Neural cell (in vitro differentiated cells): ENCODE data around the gene KATNAL1. TPM values are rescaled to one million over a fixed set of nuclear protein-coding genes. Genes with fewer than 3 reads are reported as not detected.
A peak's percentile ranks its signal among the peaks of the same experiment; 100 is the strongest.

Experiments
- H2AFZ ChIP-seq: fragments of 200-600, 300-800 bp; sonication (generic), shearing (Covaris generic); 2 replicates; pipeline ENCODE4 v1.6.0; 2014; ENCODE audit warnings: low read depth, mild to moderate bottlenecking, antibody characterized with exemption, low read length, moderate library complexity
- H3F3A ChIP-seq: fragments of 200-600 bp; shearing (Covaris generic); 2 replicates; pipeline ENCODE4 v1.6.1; 2016; ENCODE audit warnings: mild to moderate bottlenecking, moderate library complexity, mixed read lengths, antibody characterized with exemption, low read length; ENCODE audit not compliant: insufficient read depth, poor library complexity, severe bottlenecking
- H3K27ac ChIP-seq: fragments of 200-600, 300-800 bp; sonication (generic), shearing (Covaris generic); 2 replicates; pipeline ENCODE4 v1.5.1; 2014; ENCODE audit warnings: mild to moderate bottlenecking, low read length, moderate library complexity
- H3K27me3 ChIP-seq: fragments of 300-800, 200-600 bp; sonication (generic), shearing (Covaris generic); 2 replicates; pipeline ENCODE4 v1.6.0; 2014; ENCODE audit warnings: mild to moderate bottlenecking, low read depth, low read length, moderate library complexity; ENCODE audit not compliant: insufficient read depth
- H3K36me3 ChIP-seq: fragments of 300-800, 200-600 bp; sonication (generic), shearing (Covaris generic); 2 replicates; pipeline ENCODE4 v1.5.1; 2014; ENCODE audit warnings: mild to moderate bottlenecking, antibody characterized with exemption, low read length, moderate library complexity; ENCODE audit not compliant: insufficient read depth
- H3K4me2 ChIP-seq: fragments of 300-800, 200-600 bp; sonication (generic), shearing (Covaris generic); 2 replicates; pipeline ENCODE4 v1.6.0; 2014; ENCODE audit warnings: mild to moderate bottlenecking, low read length
- H3K4me3 ChIP-seq: fragments of 300-800, 200-600 bp; sonication (generic), shearing (Covaris generic); 2 replicates; pipeline ENCODE4 v1.5.1; 2014; ENCODE audit warnings: mild to moderate bottlenecking, low read length, moderate library complexity
- H3K79me2 ChIP-seq: fragments of 200-600 bp; shearing (Covaris generic); replicated peaks from 2 replicates; pipeline ENCODE4 v1.6.0; 2014; ENCODE audit warnings: mild to moderate bottlenecking, low read length, moderate library complexity; ENCODE audit not compliant: insufficient read depth
- H3K9ac ChIP-seq: fragments of 300-800, 200-600 bp; sonication (generic), shearing (Covaris generic); 2 replicates; pipeline ENCODE4 v1.6.1; 2016; ENCODE audit warnings: mild to moderate bottlenecking, low read length, mixed read lengths
- H3K9me2 ChIP-seq: fragments of 200-600 bp; shearing (Covaris generic); 2 replicates; pipeline ENCODE4 v1.6.1; 2016; ENCODE audit warnings: mild to moderate bottlenecking, low read length, mixed read lengths; ENCODE audit not compliant: insufficient read depth
- H3K9me3 ChIP-seq: fragments of 200-600, 300-800 bp; sonication (generic), shearing (Covaris generic); 2 replicates; pipeline ENCODE4 v1.6.1; 2016; ENCODE audit warnings: mild to moderate bottlenecking, mixed run types, low read length, moderate library complexity, mixed read lengths
- H4K20me1 ChIP-seq: fragments of 200-600 bp; shearing (Covaris generic); 2 replicates; pipeline ENCODE4 v1.6.1; 2016; ENCODE audit warnings: mild to moderate bottlenecking, mixed run types; ENCODE audit not compliant: insufficient read depth
- CTCF ChIP-seq: fragments of 450-650 bp; IDR thresholded peaks from 2 replicates; pipeline ENCODE4 v1.5.1; 2014; ENCODE audit warnings: antibody characterized with exemption, mild to moderate bottlenecking, moderate library complexity; ENCODE audit not compliant: poor library complexity, severe bottlenecking
- EP300 ChIP-seq: fragments of 450-650 bp; conservative IDR thresholded peaks from 2 replicates; pipeline ENCODE4 v1.6.1; 2014; ENCODE audit warnings: antibody characterized with exemption, mild to moderate bottlenecking, moderate library complexity; ENCODE audit not compliant: poor library complexity, severe bottlenecking
- EZH2 ChIP-seq: fragments of 200-600, 300-800 bp; shearing (Covaris generic), sonication (generic); IDR thresholded peaks from 2 replicates; pipeline ENCODE4 v1.6.1; 2014; ENCODE audit warnings: antibody characterized with exemption, low read length, borderline replicate concordance, mild to moderate bottlenecking; ENCODE audit not compliant: insufficient read depth, poor library complexity, severe bottlenecking
- MXI1 ChIP-seq: fragments of 450-650 bp; conservative IDR thresholded peaks from 2 replicates; pipeline ENCODE4 v1.6.1; 2014; ENCODE audit warnings: antibody characterized with exemption, mild to moderate bottlenecking; ENCODE audit not compliant: poor library complexity, severe bottlenecking
- POLR2AphosphoS5 ChIP-seq: IDR thresholded peaks from 2 replicates; pipeline ENCODE4 v1.6.1; 2012
- RAD21 ChIP-seq: fragments of 450-650 bp; conservative IDR thresholded peaks from 2 replicates; pipeline ENCODE4 v1.6.1; 2014; ENCODE audit warnings: antibody characterized with exemption, mild to moderate bottlenecking, moderate library complexity
- REST ChIP-seq: IDR thresholded peaks from 2 replicates; pipeline ENCODE4 v1.6.1; 2012; ENCODE audit warnings: borderline replicate concordance
- SMC3 ChIP-seq: fragments of 450-650 bp; conservative IDR thresholded peaks from 2 replicates; pipeline ENCODE4 v1.6.1; 2014; ENCODE audit warnings: antibody characterized with exemption, mild to moderate bottlenecking, moderate library complexity; ENCODE audit not compliant: poor library complexity
- TAF1 ChIP-seq: IDR thresholded peaks from 2 replicates; pipeline ENCODE4 v1.6.1; 2012; ENCODE audit warnings: low read depth
- polyA plus RNA-seq: library from polyadenylated mRNA; depleted of rRNA; stranded (reverse); fragments of >200 nt; gene quantifications from 2 replicates; pipeline ENCODE4 v1.2.3, GENCODE V29; 2014

Gene KATNAL1
- polyA plus RNA-seq, 1 donor from 2014 or later, result 24.9 TPM

- H3K36me3 ChIP-seq, result no peaks in the 10 kb centered on the region
- peak overlapping the region; percentile 17 for H3K9ac ChIP-seq
- no peak overlapping the region for H3K4me2 ChIP-seq
- H3F3A ChIP-seq, result no peaks in the 10 kb centered on the region
- H3K27ac ChIP-seq, result peak overlapping the region; percentile 45
- H3K79me2 ChIP-seq, result no peaks in the 10 kb centered on the region
- H2AFZ ChIP-seq, result no peak overlapping the region
- TF ChIP-seq SMC3 (no peak), POLR2AphosphoS5 (peak; percentile 52), REST (peak; percentile 100), EP300 (peak; percentile 58), MXI1 (no peak)
- H3K27me3 ChIP-seq, result no peaks in the 10 kb centered on the region
- peak overlapping the region; percentile 27 for H3K4me3 ChIP-seq
- no peaks in the 10 kb centered on the region for H3K9me2 ChIP-seq
- no peaks in the 10 kb centered on the region for H4K20me1 ChIP-seq
- H3K9me3 ChIP-seq, result no peaks in the 10 kb centered on the region
Observed at GRCh38 chr13:30314562-30314961, 7.2 kb upstream of the KATNAL1 start.

DNA sequence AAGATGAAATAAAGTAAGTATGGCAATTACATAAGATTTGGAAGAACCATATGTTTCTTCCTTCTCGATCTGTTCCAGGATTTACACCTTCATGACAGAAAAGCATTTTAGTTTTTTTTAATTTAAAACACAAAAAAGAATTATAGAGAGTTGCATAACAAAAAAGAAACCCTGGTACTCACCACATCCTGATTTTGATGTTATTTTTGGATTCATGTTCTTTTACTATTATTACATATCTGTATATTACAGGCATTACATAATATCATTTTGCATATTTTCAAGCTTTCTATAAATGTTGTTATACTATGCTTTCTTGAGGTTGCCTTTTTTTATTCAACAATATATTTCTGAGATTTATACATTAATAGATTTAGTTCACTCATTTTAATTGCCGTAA, 6.7 kb upstream of the KATNAL1 start:
- TF ChIP-seq RAD21 (no peak), REST (no peak), EZH2 (no peak), TAF1 (no peak), CTCF (no peak), EP300 (no peak), SMC3 (no peak), POLR2AphosphoS5 (no peak), MXI1 (no peak)
- Histone ChIP-seq H3K4me2 (no peak overlapping the region), H3K36me3 (no peaks in the 10 kb centered on the region), H3K9me3 (no peaks in the 10 kb centered on the region), H2AFZ (no peak overlapping the region), H3K4me3 (peak overlapping the region; percentile 27), H3K27me3 (no peaks in the 10 kb centered on the region), H3K9me2 (no peaks in the 10 kb centered on the region), H3K27ac (peak overlapping the region; percentile 45), H3F3A (no peaks in the 10 kb centered on the region), H3K79me2 (no peaks in the 10 kb centered on the region), H4K20me1 (no peaks in the 10 kb centered on the region), H3K9ac (peak overlapping the region; percentile 17)
